SK-N-SH (cell line): ENCODE results near the gene CD68. TPM values are rescaled to one million over a fixed set of nuclear protein-coding genes. Genes with fewer than 3 reads are reported as not detected.
"Not testable (repeated sequence)": the region's sequence is repeated elsewhere in the genome, so short reads cannot be mapped to it uniquely, and the experiment has no call there.

ENCODE experiments used
- CTCF ChIA-PET: fragments of 300-600, 350-600 bp; formaldehyde crosslinking; extraction: SDS; loops from one replicate; lab custom pipeline; 2021; lab: Yijun Ruan, JAX
- POLR2A ChIA-PET: fragments of 350-600 bp; sonication (Branson Sonifier 250); formaldehyde crosslinking; extraction: SDS; loops from one replicate; lab custom pipeline; 2020; ENCODE audit warnings: antibody characterized with exemption, inconsistent platforms; lab: Yijun Ruan, JAX
- DNase-seq: peaks from one replicate; pipeline ENCODE4 v3.0.0; 2012
- H2AFZ ChIP-seq: fragments of 200-600 bp; sonication (generic); 2 replicates; pipeline ENCODE4 v1.8.1; 2016; ENCODE audit warnings: antibody characterized with exemption, mild to moderate bottlenecking, low read depth
- H3F3A ChIP-seq: fragments of 200-600 bp; sonication (generic); replicated peaks from 2 replicates; pipeline ENCODE3; 2016; ENCODE audit warnings: antibody characterized with exemption, mild to moderate bottlenecking; ENCODE audit not compliant: insufficient read depth
- H3K27ac ChIP-seq, 2 experiments: fragments of 200-500 bp in 1 of 2; fragments of 200-600 bp in 1 of 2; sonication (Bioruptor generic) in 1 of 2; sonication (generic), shearing (Covaris generic) in 1 of 2; 2 replicates each; pipeline versions ENCODE4 v1.5.1 to v1.6.1; 2014 to 2016; ENCODE audit warnings: low read depth in 2 of 2, inconsistent platforms in 1 of 2, low read length in 1 of 2, mild to moderate bottlenecking in 1 of 2, mixed read lengths in 1 of 2
- H3K27me3 ChIP-seq: fragments of 200-600 bp; sonication (generic), shearing (Covaris generic); 2 replicates; pipeline ENCODE4 v1.6.1; 2016; ENCODE audit warnings: mixed run types; ENCODE audit not compliant: insufficient read depth
- H3K36me3 ChIP-seq, 2 experiments: fragments of 200-500 bp in 1 of 2; fragments of 200-600 bp in 1 of 2; sonication (Bioruptor generic) in 1 of 2; sonication (generic) in 1 of 2; replicated peaks in 1 of 2; 2 replicates each; pipeline versions ENCODE3 to v1.5.1; 2014 to 2016; ENCODE audit warnings: low read length in 1 of 2, mild to moderate bottlenecking in 1 of 2; ENCODE audit not compliant: insufficient read depth in 2 of 2, control insufficient read depth in 1 of 2
- H3K4me1 ChIP-seq, 2 experiments: fragments of 200-500 bp in 1 of 2; fragments of 200-600 bp in 1 of 2; sonication (Bioruptor generic) in 1 of 2; sonication (generic), shearing (Covaris generic) in 1 of 2; 2 replicates each; pipeline versions ENCODE4 v1.5.1 to v1.6.1; 2014 to 2016; ENCODE audit warnings: low read depth in 1 of 2, low read length in 1 of 2, mixed run types in 1 of 2; ENCODE audit not compliant: insufficient read depth in 2 of 2, control insufficient read depth in 1 of 2
- H3K4me2 ChIP-seq: fragments of 200-600 bp; sonication (generic), shearing (Covaris generic); 2 replicates; pipeline ENCODE4 v1.6.1; 2017; ENCODE audit warnings: mixed run types
- H3K4me3 ChIP-seq, 2 experiments: fragments of 200-500 bp in 1 of 2; fragments of 200-600 bp in 1 of 2; sonication (Bioruptor generic) in 1 of 2; sonication (generic), shearing (Covaris generic) in 1 of 2; 2 replicates each; pipeline versions ENCODE4 v1.5.1 to v1.8.1; 2014 to 2016; ENCODE audit warnings: low read depth in 2 of 2, inconsistent platforms in 1 of 2, low read length in 1 of 2, mild to moderate bottlenecking in 1 of 2, mixed read lengths in 1 of 2, moderate library complexity in 1 of 2
- H3K79me2 ChIP-seq: fragments of 200-600 bp; sonication (generic); 2 replicates; pipeline ENCODE4 v1.8.1; 2017; ENCODE audit warnings: mild to moderate bottlenecking; ENCODE audit not compliant: insufficient read depth
- H3K9ac ChIP-seq: fragments of 200-600 bp; sonication (generic); 2 replicates; pipeline ENCODE4 v1.6.1; 2017; ENCODE audit warnings: mixed run types
- H3K9me2 ChIP-seq: fragments of 200-600 bp; sonication (generic); 2 replicates; pipeline ENCODE4 v1.6.1; 2017; ENCODE audit warnings: mixed run types
- H3K9me3 ChIP-seq: fragments of 200-600 bp; sonication (generic); 2 replicates; pipeline ENCODE4 v1.6.1; 2017; ENCODE audit warnings: mixed run types, mild to moderate bottlenecking, moderate library complexity
- H4K20me1 ChIP-seq: fragments of 200-600 bp; sonication (generic); 2 replicates; pipeline ENCODE4 v1.6.1; 2017; ENCODE audit warnings: mild to moderate bottlenecking, mixed run types; ENCODE audit not compliant: insufficient read depth
- FOSL2 ChIP-seq: IDR thresholded peaks from 2 replicates; pipeline ENCODE4 v1.4.0; 2012; ENCODE audit warnings: low read depth, mild to moderate bottlenecking, moderate library complexity, borderline replicate concordance
- FOXJ3 ChIP-seq: sonication (generic); formaldehyde crosslinking; IDR thresholded peaks from 2 replicates; pipeline ENCODE4 v1.5.1; 2020; ENCODE audit warnings: mild to moderate bottlenecking, missing genetic modification reagents
- JUND ChIP-seq: IDR thresholded peaks from 2 replicates; pipeline ENCODE4 v1.4.0; 2012
- POLR2AphosphoS5 ChIP-seq: IDR thresholded peaks from 2 replicates; pipeline ENCODE4 v1.6.1; 2012; ENCODE audit warnings: low read depth, low read length
- RCOR1 ChIP-seq: fragments of 150-350 bp; IDR thresholded peaks from 2 replicates; pipeline ENCODE4 v1.6.1; 2017; ENCODE audit warnings: antibody characterized with exemption, low read length
- RFX5 ChIP-seq: IDR thresholded peaks from 2 replicates; pipeline ENCODE4 v1.6.1; 2012; ENCODE audit warnings: mild to moderate bottlenecking, improper control_type of control experiment, low read length
- SIN3A ChIP-seq: IDR thresholded peaks from 2 replicates; pipeline ENCODE4 v1.6.1; 2012; ENCODE audit warnings: low read depth, mild to moderate bottlenecking, low read length, moderate library complexity, borderline replicate concordance
- YY1 ChIP-seq: IDR thresholded peaks from 2 replicates; pipeline ENCODE4 v1.4.0; 2012; ENCODE audit warnings: low read depth, mild to moderate bottlenecking
- WGBS: methylation state at CpG from one replicate; pipeline ENCODE4 v1.1.6; 2017; ENCODE audit warnings: low lambda C conversion rate; 5-methylcytosine and 5-hydroxymethylcytosine counted together
- polyA plus RNA-seq, 3 experiments: library from polyadenylated mRNA; depleted of rRNA; stranded (reverse); fragments of >200 nt; gene quantifications; 2 replicates each; pipeline ENCODE4 v1.2.3, GENCODE V29; 2012

CD68 gene
- polyA plus RNA-seq, 1 of the 3 experiments (the other 2 are of a cell fraction): 62.4 TPM

GRCh38 chr17:7593296-7593695 lies 13.9 kb downstream of the CD68 start:
- H2AFZ ChIP-seq: no peak overlapping the region
- H3K4me3 ChIP-seq: no peak overlapping the region
- H3K9me3 ChIP-seq: no peaks in the 10 kb centered on the region
- DNase-seq: no peak
- no peaks in the 10 kb centered on the region for H3K9me2 ChIP-seq
- POLR2A ChIA-PET: interaction anchor here (1.4 kb wide), 1 partner anchor 10 kb away, joined by 3 read pairs; the partner anchor contains the start of gene MPDU1
- H3K36me3 ChIP-seq: peaks cover 41 to 68% of the 10 kb centered on the region in 2 experiments
- no peak overlapping the region for H3K4me2 ChIP-seq
- TF ChIP-seq JUND (no peak), YY1 (no peak), RFX5 (no peak), FOSL2 (no peak), POLR2AphosphoS5 (no peak)
- peaks cover 37% of the 10 kb centered on the region for H3F3A ChIP-seq
- CTCF ChIA-PET: interaction anchor here (1.5 kb wide), 1 partner anchor 17 kb away, joined by 7 read pairs; no protein-coding TSS in a partner anchor
- no peak overlapping the region for H3K27ac ChIP-seq
- H3K4me1 ChIP-seq: peaks cover 17 to 22% of the 10 kb centered on the region in 2 experiments
- no peaks in the 10 kb centered on the region for H3K27me3 ChIP-seq
- H3K9ac ChIP-seq: no peak overlapping the region
- WGBS: 90% methylated on average over 12 of the region's 12 CpGs
- peaks cover 12% of the 10 kb centered on the region; the same call in 1 of the 2 replicates for H3K79me2 ChIP-seq
- no peaks in the 10 kb centered on the region for H4K20me1 ChIP-seq

DNA sequence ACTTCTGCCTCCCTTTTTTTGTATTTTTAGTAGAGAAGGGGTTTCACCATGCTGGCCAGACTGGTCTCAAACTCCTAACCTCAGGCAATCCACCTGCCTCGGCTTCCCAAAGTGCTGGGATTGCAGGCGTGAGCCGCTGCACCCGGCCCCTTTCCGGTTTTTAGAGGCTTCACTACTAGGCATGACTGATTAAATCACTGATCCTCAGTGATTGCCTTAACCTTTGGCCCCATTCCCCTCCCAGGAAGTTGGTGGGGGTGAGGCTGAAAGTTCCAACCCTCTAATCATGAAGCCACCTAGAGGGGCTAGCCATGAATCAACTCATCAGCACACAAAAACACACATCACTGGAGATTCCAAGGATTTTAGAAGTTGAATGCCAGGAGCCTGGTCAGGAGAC lies 18.1 kb downstream of the CD68 start:
- H2AFZ ChIP-seq, H3K4me1 ChIP-seq, DNase-seq, H3K9ac ChIP-seq, H4K20me1 ChIP-seq, POLR2A ChIA-PET, H3K27me3 ChIP-seq, H3K9me3 ChIP-seq, H3K4me2 ChIP-seq, H3K4me3 ChIP-seq, H3K9me2 ChIP-seq, H3K27ac ChIP-seq: not testable (repeated sequence)
- Histone ChIP-seq H3K79me2 (peaks cover 12% of the 10 kb centered on the region; the same call in 1 of the 2 replicates), H3F3A (peaks cover 21% of the 10 kb centered on the region), H3K36me3 (peaks cover 48 to 67% of the 10 kb centered on the region in 2 experiments)
- 89% methylated on average over 5 of the region's 5 CpGs for WGBS
- CTCF ChIA-PET: interaction anchor here (1.3 kb wide), 1 partner anchor 9 kb away, joined by 3 read pairs; no protein-coding TSS in a partner anchor

- no peak overlapping the region for H3K4me2 ChIP-seq
- no peaks in the 10 kb centered on the region for H3K9me2 ChIP-seq
- no peak overlapping the region for H3K9ac ChIP-seq
- no peak overlapping the region for H3K4me3 ChIP-seq
- DNase-seq: no peak
- H2AFZ ChIP-seq: no peak overlapping the region
- WGBS: 98% methylated on average over 4 of the region's 4 CpGs
- H3F3A ChIP-seq: peaks cover 4% of the 10 kb centered on the region
- H3K9me3 ChIP-seq: no peaks in the 10 kb centered on the region
- H3K27me3 ChIP-seq: no peaks in the 10 kb centered on the region
- peaks cover 69% of the 10 kb centered on the region for H3K79me2 ChIP-seq
- H3K4me1 ChIP-seq: peaks cover 0 to 3% of the 10 kb centered on the region in 2 experiments; a peak in 2 of 4 replicates
- H3K36me3 ChIP-seq: peaks cover 32 to 73% of the 10 kb centered on the region in 2 experiments
- TF ChIP-seq RCOR1: no peak
- TF ChIP-seq SIN3A: no peak
- TF ChIP-seq FOXJ3 (CRISPR knock-in tag): no peak
- TF ChIP-seq, all 33 proteins: peak for 0
- POLR2A ChIA-PET: no interaction called here
- CTCF ChIA-PET: interaction anchor here (1.1 to 2.1 kb wide), 2 partner anchors 17 to 82 kb away, joined by 3 to 8 read pairs; partner anchors contain the start of gene SOX15
- Histone ChIP-seq H4K20me1 (peaks cover 43% of the 10 kb centered on the region), H3K27ac (no peak overlapping the region)
These were observed 26.8 kb downstream of the CD68 start for GRCh38 chr17:7606280-7606679.
